Left renal cortex interstitium (tissue), 4 donors: ENCODE data around the gene PFDN2. TPM values are rescaled to one million over a fixed set of nuclear protein-coding genes. Genes with fewer than 3 reads are reported as not detected.
"Not testable (repeated sequence)": the region's sequence is repeated elsewhere in the genome, so short reads cannot be mapped to it uniquely, and the experiment has no call there.

Experiments used
- DNase-seq, 4 donors: peaks; one replicate each; pipeline ENCODE4 v3.0.0-alpha.2; 2013; ENCODE audit warnings: low read depth in 4 of 4, low spot score in 2 of 4, missing footprints in 1 of 4
- polyA plus RNA-seq, 4 donors: library from polyadenylated mRNA; unstranded; fragments of 120-200 nt; gene quantifications; one replicate each; pipeline ENCODE4 v1.2.1, GENCODE V29; 2013; ENCODE audit not compliant: insufficient read length in 4 of 4

Gene PFDN2
- polyA plus RNA-seq, 4 donors = 71.1 to 85.7 (median 77.7) TPM

DNA sequence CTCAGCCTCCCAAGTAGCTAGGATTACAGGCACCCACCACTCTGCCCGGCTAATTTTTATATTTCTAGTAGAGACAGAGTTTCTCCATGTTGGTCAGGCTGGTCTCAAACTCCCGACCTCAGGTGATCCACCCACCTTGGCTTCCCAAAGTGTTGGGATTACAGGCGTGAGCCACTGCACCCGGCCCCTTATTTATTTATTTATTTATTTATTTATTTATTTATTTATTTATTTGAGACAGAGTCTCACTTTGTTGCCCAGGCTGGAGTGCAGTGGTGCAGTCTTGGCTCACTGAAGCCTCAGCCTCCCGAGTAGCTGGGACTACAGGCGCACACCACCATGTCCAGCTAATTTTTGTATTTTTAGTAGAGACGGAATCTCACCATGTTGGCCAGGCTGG is 52.2 kb downstream of the PFDN2 start:
- not testable (repeated sequence) for DNase-seq

DNA sequence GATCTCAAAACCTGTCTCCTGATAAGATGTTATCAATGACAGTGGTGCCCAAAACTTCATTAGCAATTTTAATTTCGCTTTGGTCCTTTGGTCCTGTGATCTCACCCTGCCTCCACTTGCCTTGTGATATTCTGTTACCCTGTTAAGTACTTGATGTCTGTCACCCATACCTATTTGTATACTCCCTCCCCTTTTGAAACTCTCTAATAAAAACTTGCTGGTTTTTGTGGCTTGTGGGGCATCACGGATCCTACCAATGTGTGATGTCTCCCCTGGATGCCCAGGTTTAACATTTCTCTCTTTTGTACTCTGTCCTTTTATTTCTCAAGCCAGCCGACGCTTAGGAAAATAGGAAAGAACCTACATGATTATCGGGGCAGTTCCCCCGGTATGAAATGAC is 53.9 kb downstream of the PFDN2 start:
- DNase-seq = not testable (repeated sequence)

DNA sequence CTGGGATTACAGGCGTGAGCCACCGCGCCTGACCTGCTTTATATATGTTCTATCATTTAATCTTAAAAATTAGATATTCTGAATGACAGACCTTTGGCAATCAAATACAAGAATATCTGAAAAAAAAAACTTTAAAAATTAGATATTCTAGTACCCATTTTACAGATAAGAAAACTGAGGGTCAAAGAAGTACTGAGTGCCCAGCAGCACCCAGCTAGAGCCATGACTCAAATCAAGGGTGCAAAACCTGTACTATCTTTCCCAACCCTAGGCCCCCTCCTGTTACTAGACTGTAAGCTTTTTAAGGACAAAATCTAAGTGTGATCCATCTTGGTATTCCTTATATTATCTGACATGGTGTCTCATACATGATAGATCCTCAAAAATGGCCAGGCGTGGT is 56.4 kb downstream of the PFDN2 start:
- no peak for DNase-seq

DNA sequence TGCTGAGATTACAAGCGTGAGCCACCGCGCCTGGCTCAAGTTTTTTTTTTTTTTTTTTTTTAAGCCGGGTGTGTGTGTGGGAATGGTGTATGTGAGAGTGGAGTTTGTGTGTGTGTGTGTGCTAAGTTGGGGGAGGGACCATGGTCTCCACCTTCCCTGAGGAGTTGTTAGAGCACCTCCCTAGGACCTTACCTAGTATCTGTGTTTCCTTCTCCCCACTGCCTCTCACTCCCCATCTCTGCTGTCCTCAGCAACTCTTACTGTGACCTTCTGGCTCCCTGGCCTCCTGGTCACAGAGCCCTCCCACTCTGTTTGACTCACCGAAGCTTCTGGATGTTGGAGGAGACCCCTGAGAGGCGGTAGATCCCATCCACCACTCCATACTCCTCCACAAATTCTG is 58.5 kb downstream of the PFDN2 start:
- DNase-seq = no peak

DNA sequence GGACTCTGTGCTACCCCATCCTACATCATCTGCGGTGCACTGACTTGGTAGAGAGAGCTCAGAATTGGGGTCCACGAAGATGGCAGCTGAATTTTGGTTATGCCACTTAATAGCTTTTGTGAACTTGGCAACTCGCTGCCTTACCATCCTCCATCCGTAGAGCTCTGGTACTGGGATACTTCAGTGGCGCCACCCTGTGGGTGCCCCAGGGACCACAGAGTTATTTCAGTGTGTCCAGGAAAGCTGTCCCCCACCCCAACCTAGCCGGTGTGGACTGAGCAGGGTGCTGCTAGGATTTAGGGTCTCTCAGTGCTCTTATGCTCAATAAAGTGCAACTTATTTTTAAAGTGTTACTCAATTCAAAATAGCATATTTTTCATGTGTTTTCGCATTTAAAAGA is 63.0 kb downstream of the PFDN2 start:
- no peak for DNase-seq

DNA sequence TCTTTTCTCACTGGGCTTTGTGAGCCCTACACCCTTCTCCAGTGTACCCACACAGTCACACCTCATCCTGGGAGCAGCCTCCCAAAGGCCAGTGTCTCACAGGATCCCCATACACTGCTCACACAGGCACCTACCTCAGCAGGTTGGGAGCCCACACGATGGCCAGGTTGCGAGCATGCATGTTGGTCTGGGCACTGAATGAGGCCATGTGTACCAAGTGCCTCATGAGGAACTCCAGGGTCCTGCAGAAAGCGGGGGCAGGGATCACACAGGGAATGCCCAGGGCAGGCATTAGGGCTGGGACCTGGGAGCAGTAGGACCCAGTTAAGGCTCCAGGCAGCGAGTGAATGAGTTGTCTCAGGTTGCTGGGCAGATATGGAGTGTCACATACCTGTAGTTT is 63.6 kb downstream of the PFDN2 start:
- no peak for DNase-seq

DNA sequence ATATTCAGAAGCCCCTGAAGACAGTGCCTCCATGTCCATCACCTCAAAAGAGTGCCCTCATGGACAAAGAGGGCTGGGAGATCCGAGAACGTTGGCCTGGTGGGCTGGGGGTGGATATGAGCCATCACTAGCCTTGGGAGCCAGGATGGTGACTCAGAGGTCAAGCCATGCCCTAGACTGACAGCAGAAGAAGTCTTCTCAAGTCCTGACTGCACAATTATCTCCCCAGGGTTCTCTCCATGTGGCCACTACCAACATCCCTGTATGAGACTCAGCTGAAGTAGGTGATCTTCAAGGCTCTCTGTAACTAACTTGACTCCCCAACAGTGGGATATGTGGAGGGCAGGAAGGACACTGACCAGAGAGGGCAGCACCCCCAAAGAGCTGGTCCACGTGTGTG is 64.9 kb downstream of the PFDN2 start:
- no peak for DNase-seq

DNA sequence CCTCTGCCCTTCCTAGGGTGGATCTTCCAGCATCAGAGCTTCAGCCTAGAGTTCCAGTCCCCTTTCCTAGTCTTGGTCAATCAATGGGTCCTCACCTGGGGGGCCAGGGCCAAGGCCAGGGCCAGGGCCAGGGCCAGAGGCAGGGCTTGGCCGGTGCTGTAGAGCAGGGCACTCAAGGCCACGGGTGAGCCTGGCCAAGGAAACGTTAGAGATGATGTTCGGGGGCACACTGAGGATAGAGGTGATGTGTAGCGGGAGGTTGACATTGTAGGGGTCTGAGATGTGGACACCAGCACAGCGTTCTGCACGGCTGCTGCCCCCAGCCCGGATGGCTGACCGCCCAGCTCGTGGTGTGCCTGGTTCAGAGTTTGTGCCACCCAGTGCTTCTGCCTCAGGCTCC is 66.6 kb downstream of the PFDN2 start:
- DNase-seq = no peak

Other genes starting within 250 kb of the PFDN2 start
- gene ITLN1, start 232.9 kb downstream of the PFDN2 start, polyA plus RNA-seq = 1 to 10 TPM; 1.3 to 5.3 (median 2.1) TPM
- not detected for gene ITLN2, start 163.2 kb downstream of the PFDN2 start, polyA plus RNA-seq
- gene F11R, start 96.9 kb downstream of the PFDN2 start, polyA plus RNA-seq = 100 to 1,000 TPM in 1 of 4 donors, 10 to 100 TPM in 3; 76.1 to 101 (median 82.1) TPM
- 10 to 100 TPM; 52.0 to 76.1 (median 67.5) TPM for gene TSTD1, start 79.1 kb downstream of the PFDN2 start, polyA plus RNA-seq
- gene USF1, start 72.1 kb downstream of the PFDN2 start, polyA plus RNA-seq = 10 to 100 TPM; 55.6 to 69.0 (median 60.4) TPM
- 1 to 10 TPM; 1.8 to 2.6 (median 2.0) TPM for gene ARHGAP30, start 48.1 kb downstream of the PFDN2 start, polyA plus RNA-seq
- gene NECTIN4, start 28.5 kb downstream of the PFDN2 start, polyA plus RNA-seq = 1 to 10 TPM; 2.1 to 4.8 (median 4.3) TPM
- 10 to 100 TPM; 14.9 to 21.5 (median 16.4) TPM for gene KLHDC9, start 19.7 kb downstream of the PFDN2 start, polyA plus RNA-seq
- gene NIT1, start 68 bp upstream of the PFDN2 start, polyA plus RNA-seq = 10 to 100 TPM; 45.3 to 57.5 (median 51.8) TPM
- gene DEDD, start 14.6 kb upstream of the PFDN2 start, polyA plus RNA-seq = 10 to 100 TPM; 43.1 to 57.7 (median 48.1) TPM
- gene UFC1, start 35.9 kb upstream of the PFDN2 start, polyA plus RNA-seq = 100 to 1,000 TPM; 124 to 175 (median 145) TPM
- 10 to 100 TPM; 45.6 to 61.0 (median 50.3) TPM for gene USP21, start 41.5 kb upstream of the PFDN2 start, polyA plus RNA-seq
- gene PPOX, start 48.4 kb upstream of the PFDN2 start, polyA plus RNA-seq = 10 to 100 TPM; 34.6 to 62.0 (median 49.4) TPM
- 10 to 100 TPM; 36.7 to 49.3 (median 41.3) TPM for gene B4GALT3, start 59.5 kb upstream of the PFDN2 start, polyA plus RNA-seq
- 1 to 10 TPM in 2 of 4 donors, under 1 TPM in 2; 0.72 to 1.6 (median 1.1) TPM for gene ADAMTS4, start 81.0 kb upstream of the PFDN2 start, polyA plus RNA-seq
- gene NDUFS2, start 84.3 kb upstream of the PFDN2 start, polyA plus RNA-seq = 100 to 1,000 TPM; 178 to 218 (median 200) TPM
- 10 to 100 TPM in 3 of 4 donors, 1 to 10 TPM in 1; 10.0 to 16.1 (median 11.8) TPM for gene FCER1G, start 97.3 kb upstream of the PFDN2 start, polyA plus RNA-seq
- 100 to 1,000 TPM in 1 of 4 donors, under 1 TPM in 1, not detected in 2; 0.43 to 120 TPM for gene APOA2, start 105.6 kb upstream of the PFDN2 start, polyA plus RNA-seq
- 10 to 100 TPM; 12.7 to 16.9 (median 15.0) TPM for gene TOMM40L, start 108.0 kb upstream of the PFDN2 start, polyA plus RNA-seq
- 1 to 10 TPM; 1.9 to 4.4 (median 3.6) TPM for gene NR1I3, start 120.2 kb upstream of the PFDN2 start, polyA plus RNA-seq
- 1 to 10 TPM; 1.3 to 2.1 (median 1.4) TPM for gene PCP4L1, start 140.7 kb upstream of the PFDN2 start, polyA plus RNA-seq
- 1 to 10 TPM; 3.7 to 5.7 (median 4.8) TPM for gene MPZ, start 191.9 kb upstream of the PFDN2 start, polyA plus RNA-seq
- gene SDHC, start 196.3 kb upstream of the PFDN2 start, polyA plus RNA-seq = 100 to 1,000 TPM; 229 to 284 (median 257) TPM
- gene CFAP126, start 249.8 kb upstream of the PFDN2 start, polyA plus RNA-seq = 10 to 100 TPM; 10.3 to 14.0 (median 12.5) TPM